Measurements from ENCODE around the gene LGR6.

LGR6 gene

GRCh38 chr1:202214089-202214843 is 20.7 kb downstream of the LGR6 start:
- TF ChIP-seq CTCF (IDR thresholded peaks at IDR 0.05; ENCODE audit: low read depth, low read length, missing control alignments) = no peak
- peak overlapping the region; percentile 19 for H3K4me3 ChIP-seq (ENCODE audit: low read depth, low read length)
- no peak for DNase-seq (ENCODE audit: low read depth)
- in situ Hi-C loops (cut with HindIII; ENCODE audit: low sequenced_read_pairs) = loop anchor here (25.0 kb wide), 1 partner anchor 498 kb away; the partner anchor contains the start of gene SYT2

DNA sequence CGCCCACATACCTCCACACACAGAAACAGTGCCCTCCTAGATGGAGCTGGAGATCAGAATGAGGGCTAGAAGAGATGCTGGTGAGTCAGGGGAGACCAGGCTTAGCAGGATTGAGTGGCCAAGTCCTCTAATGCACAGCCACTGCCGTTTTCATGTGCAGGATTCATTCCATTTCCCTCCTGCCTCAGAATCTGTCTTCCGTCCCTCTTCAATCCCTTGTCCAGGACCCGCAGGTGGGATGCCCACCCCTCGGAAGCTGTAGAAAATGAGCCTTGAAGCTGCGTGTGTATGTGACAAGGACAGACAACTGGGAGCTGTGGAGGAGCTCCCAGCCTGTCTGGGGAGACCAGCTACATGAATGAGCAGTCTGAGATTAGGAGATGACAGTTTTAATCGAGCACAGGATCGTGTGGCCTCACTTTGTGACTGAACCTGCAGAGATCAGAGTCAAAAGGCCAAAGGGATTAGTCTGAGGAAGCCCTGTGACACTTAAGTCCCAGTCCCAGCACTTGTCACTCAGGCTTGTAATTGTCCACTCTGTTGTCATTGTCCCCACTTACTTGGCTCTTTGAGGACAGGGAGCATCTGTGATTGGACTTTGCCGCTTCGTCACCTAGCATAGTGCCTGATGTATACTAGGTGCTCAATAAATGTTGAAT is 22.0 kb downstream of the LGR6 start:
- no peak for DNase-seq (ENCODE audit: low read depth)
- no peak for TF ChIP-seq CTCF (IDR thresholded peaks at IDR 0.05; ENCODE audit: low read depth, low read length, missing control alignments)
- in situ Hi-C loops (cut with HindIII; ENCODE audit: low sequenced_read_pairs) = loop anchor here (5.0 to 25.0 kb wide), 2 partner anchors 62 to 497 kb away; partner anchors contain the start of gene SYT2
- H3K4me3 ChIP-seq (ENCODE audit: low read depth, low read length) = no peak overlapping the region

DNA sequence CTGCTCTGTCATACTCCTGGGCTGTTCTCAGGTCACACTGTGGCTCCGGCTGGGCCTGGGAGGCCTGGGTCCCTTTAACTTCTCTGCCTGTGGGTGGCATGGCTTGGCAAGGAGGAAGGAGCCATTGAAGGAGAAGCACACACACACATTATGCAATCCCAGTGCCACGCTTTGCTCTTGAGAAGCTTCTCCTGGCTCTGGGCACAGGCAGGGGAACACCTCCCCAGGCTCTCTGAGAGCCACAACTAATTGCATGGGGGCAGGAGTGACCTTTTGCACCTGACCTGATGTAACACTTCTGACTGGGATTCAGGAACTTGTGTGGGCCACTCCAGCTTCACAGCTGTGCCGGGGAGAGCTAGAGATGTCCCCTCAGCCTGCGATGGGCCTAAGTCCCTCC is 23.1 kb downstream of the LGR6 start:
- no peak for TF ChIP-seq CTCF (IDR thresholded peaks at IDR 0.05; ENCODE audit: low read depth, low read length, missing control alignments)
- in situ Hi-C loops (cut with HindIII; ENCODE audit: low sequenced_read_pairs) = loop anchor here (5.0 to 25.0 kb wide), 2 partner anchors 61 to 496 kb away; partner anchors contain the start of gene SYT2
- H3K4me3 ChIP-seq (ENCODE audit: low read depth, low read length) = no peak overlapping the region
- no peak for DNase-seq (ENCODE audit: low read depth)

DNA sequence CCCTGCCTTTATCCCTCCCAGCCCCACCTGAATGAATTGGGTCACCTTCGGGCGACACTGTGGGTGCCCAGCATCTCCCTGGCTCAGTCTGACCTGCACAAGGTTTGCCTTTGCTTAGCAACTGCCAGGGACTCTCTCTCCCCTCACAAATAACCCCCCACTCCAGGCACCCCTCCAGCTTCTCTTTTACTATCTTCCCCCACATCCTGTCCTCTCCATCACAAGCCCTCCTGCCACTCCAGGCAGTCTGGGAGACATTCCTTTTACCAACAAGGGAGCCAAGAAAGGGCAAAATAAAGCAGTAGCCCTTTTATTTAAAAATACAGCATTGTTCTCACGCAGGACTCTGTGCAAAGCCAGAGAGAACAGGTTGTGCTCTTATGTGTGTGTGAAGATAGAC is 23.9 kb downstream of the LGR6 start:
- DNase-seq (ENCODE audit: low read depth) = no peak
- TF ChIP-seq CTCF (IDR thresholded peaks at IDR 0.05; ENCODE audit: low read depth, low read length, missing control alignments) = no peak
- H3K4me3 ChIP-seq (ENCODE audit: low read depth, low read length) = no peak overlapping the region
- in situ Hi-C loops (cut with HindIII; ENCODE audit: low sequenced_read_pairs) = loop anchor here (5.0 to 25.0 kb wide), 2 partner anchors 60 to 495 kb away; partner anchors contain the start of gene SYT2

DNA sequence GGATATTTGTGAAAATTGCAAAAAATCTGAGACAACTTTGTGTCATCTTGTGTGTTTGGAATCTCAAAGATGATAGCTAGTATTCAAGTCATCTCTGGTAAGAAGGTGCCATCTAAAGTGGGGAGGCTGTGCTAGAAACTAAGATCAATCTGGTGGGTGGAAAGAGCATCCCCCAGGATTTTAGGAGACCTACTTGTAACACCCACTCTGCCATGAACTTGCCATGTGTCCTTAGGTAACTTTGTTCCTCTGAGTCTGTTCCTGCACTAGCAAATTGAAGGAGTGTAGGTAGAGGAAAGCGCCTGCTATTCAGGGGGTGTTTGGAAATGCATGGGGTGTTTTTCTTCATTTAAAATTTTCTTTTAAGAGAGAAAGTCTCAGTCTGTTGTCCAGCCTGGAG is 24.4 kb downstream of the LGR6 start:
- H3K4me3 ChIP-seq (ENCODE audit: low read depth, low read length) = no peak overlapping the region
- TF ChIP-seq CTCF (IDR thresholded peaks at IDR 0.05; ENCODE audit: low read depth, low read length, missing control alignments) = no peak
- DNase-seq (ENCODE audit: low read depth) = no peak
- in situ Hi-C loops (cut with HindIII; ENCODE audit: low sequenced_read_pairs) = loop anchor here (5.0 to 25.0 kb wide), 2 partner anchors 59 to 494 kb away; partner anchors contain the start of gene SYT2

GRCh38 chr1:202220733-202221132 is 27.1 kb downstream of the LGR6 start:
- no peak for TF ChIP-seq CTCF (IDR thresholded peaks at IDR 0.05; ENCODE audit: low read depth, low read length, missing control alignments)
- in situ Hi-C loops (cut with HindIII; ENCODE audit: low sequenced_read_pairs) = loop anchor here (25.0 kb wide), 1 partner anchor 492 kb away; the partner anchor contains the start of gene SYT2
- no peak overlapping the region for H3K4me3 ChIP-seq (ENCODE audit: low read depth, low read length)

More at GRCh38 chr1:202220733-202221132, 27.1 kb downstream of the LGR6 start:
- no peak for DNase-seq (ENCODE audit: low read depth)
